Liver (tissue), 3 donors: ENCODE data around the gene PCNX2.

ENCODE experiments used
- ATF3 ChIP-seq: IDR thresholded peaks from 2 replicates; pipeline ENCODE4 v1.6.1; 2016; ENCODE audit warnings: antibody characterized with exemption
- CTCF ChIP-seq: fragments of 150-350 bp; IDR thresholded peaks from 2 replicates; pipeline ENCODE4 v1.5.1; 2017; ENCODE audit warnings: improper control_type of control experiment, low read depth, low read length; ENCODE audit not compliant: missing input control
- EGR1 ChIP-seq, 2 donors: IDR thresholded peaks; 2 replicates each; pipeline ENCODE4 v1.6.1; 2016 to 2018; ENCODE audit warnings: antibody characterized with exemption in 2 of 2, low read depth in 2 of 2
- GABPA ChIP-seq, 2 donors: IDR thresholded peaks in 1 of 2; conservative IDR thresholded peaks in 1 of 2; 2 replicates each; pipeline ENCODE4 v1.6.1; 2016; ENCODE audit warnings: antibody characterized with exemption in 2 of 2, mild to moderate bottlenecking in 1 of 2, moderate library complexity in 1 of 2
- HNF4G ChIP-seq: IDR thresholded peaks from 2 replicates; pipeline ENCODE4 v1.6.1; 2016; ENCODE audit warnings: antibody characterized with exemption
- MAX ChIP-seq: IDR thresholded peaks from 2 replicates; pipeline ENCODE4 v1.6.1; 2016; ENCODE audit warnings: antibody characterized with exemption
- RAD21 ChIP-seq, 2 donors: IDR thresholded peaks; 2 replicates each; pipeline ENCODE4 v1.6.1; 2016; ENCODE audit warnings: antibody characterized with exemption in 2 of 2, mild to moderate bottlenecking in 2 of 2
- REST ChIP-seq: IDR thresholded peaks from 2 replicates; pipeline ENCODE4 v1.6.1; 2016; ENCODE audit warnings: antibody characterized with exemption, mild to moderate bottlenecking
- SP1 ChIP-seq: IDR thresholded peaks from 2 replicates; pipeline ENCODE4 v1.6.1; 2018; ENCODE audit warnings: antibody characterized with exemption, mild to moderate bottlenecking
- TAF1 ChIP-seq: conservative IDR thresholded peaks from 2 replicates; pipeline ENCODE4 v1.6.1; 2016; ENCODE audit warnings: antibody characterized with exemption, mild to moderate bottlenecking
- YY1 ChIP-seq: IDR thresholded peaks from 2 replicates; pipeline ENCODE4 v1.6.1; 2016; ENCODE audit warnings: antibody characterized with exemption, mild to moderate bottlenecking
- ZBTB33 ChIP-seq: IDR thresholded peaks from 2 replicates; pipeline ENCODE4 v1.6.1; 2016; ENCODE audit warnings: antibody characterized with exemption
- donor health status: healthy.
- donor health status: healthy.

- TF ChIP-seq CTCF (no peak), GABPA (IDR thresholded peaks at IDR 0.05 in 1 of 2, conservative IDR thresholded peaks at IDR 0.05 in 1 of 2) (no peak), RAD21 (IDR thresholded peaks at IDR 0.05) (no peak), ATF3 (no peak), TAF1 (no peak), HNF4G (no peak), SP1 (no peak), EGR1 (IDR thresholded peaks at IDR 0.05; ENCODE audit: low read depth in 2 of 2) (no peak), ZBTB33 (no peak), REST (no peak), YY1 (no peak), MAX (no peak)
These were observed 159.7 kb downstream of the PCNX2 start for GRCh38 chr1:233135833-233136232.
